ENCODE results near the gene ZCCHC7. TPM values are rescaled to one million over a fixed set of nuclear protein-coding genes. Genes with fewer than 3 reads are reported as not detected.

The ZCCHC7 gene
- polyA plus RNA-seq, 2 of the 4 experiments (the other 2 are of a cell fraction), result 15.7 to 30.0 TPM

DNA sequence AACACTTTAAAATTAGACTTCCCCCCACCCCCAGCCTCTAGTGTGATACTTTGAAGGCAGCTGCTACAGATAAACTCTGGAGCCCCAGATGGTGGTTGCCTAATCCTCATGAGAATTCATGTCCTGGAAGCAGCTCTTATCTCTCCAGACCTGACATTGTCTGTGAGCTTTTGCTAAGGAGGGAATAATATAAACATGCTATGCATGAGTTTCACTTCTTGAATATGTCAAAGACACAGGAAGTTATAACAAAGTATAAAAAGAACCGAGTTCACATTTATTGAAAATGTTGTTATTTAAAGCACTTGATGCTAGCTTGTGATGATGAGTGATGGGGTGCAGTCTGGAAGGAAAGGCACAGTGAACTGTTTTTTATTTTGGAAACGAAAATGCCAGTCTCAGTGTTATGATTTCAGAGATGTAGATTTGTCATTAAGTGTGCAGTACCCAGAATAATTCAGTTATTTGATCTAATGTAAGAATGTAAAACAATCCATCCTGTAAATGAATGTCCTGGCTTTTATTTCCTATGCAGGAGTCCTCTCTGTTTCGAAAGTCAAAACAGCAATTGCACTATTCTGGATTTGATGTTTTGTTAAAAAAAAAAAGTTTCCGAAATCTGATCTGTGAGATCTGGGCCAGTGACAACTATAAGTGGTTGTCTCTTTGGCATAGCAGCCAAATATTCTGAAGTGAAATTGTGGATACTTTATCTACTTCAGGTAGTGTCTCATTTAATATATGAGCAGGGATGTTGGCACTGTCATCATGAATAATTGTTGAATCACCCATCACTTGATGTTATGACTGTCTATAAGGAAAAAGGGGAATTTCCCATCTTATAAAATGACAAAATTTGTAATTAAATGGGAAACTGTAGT, 77.0 kb downstream of the ZCCHC7 start:
- ChIA-PET CTCF (interaction anchor here (1.0 to 1.5 kb wide), 4 partner anchors 12 to 324 kb away, joined by 3 to 4 read pairs (median 4); no protein-coding TSS in a partner anchor), POLR2A (no interaction called here)
- DNase-seq (ENCODE audit: low read depth in 1 of 2, low spot score in 1 of 2) (no peak), ATAC-seq (0 out of 6 replicates have a peak, but pooled peaks of 1 of the 2 experiments have one; percentile 13), FAIRE-seq (no peak)
- 52% methylated on average over 4 of the region's 4 CpGs for WGBS (ENCODE audit: missing lambda C conversion rate)
- no peak overlapping the region for H3K4me3 ChIP-seq
- no peaks in the 10 kb centered on the region for H3K9me3 ChIP-seq
- H3K4me2 ChIP-seq, result peak overlapping the region; percentile 33
- H3K4me1 ChIP-seq, result peaks cover 22% of the 10 kb centered on the region
- H3K27ac ChIP-seq, result peak overlapping the region in 1 of 2 experiments; percentile 9; a peak in 2 of 6 replicates
- TF ChIP-seq ZNF302 (CRISPR knock-in tag; IDR thresholded peaks at IDR 0.05), result no peak
- no peak for TF ChIP-seq ZSCAN20 (CRISPR knock-in tag; IDR thresholded peaks at IDR 0.05)
- no peak for TF ChIP-seq POLR2AphosphoS2 (conservative IDR thresholded peaks at IDR 0.05; ENCODE audit: low read length)
- no peak for TF ChIP-seq FOSL2 (IDR thresholded peaks at IDR 0.05)
- peak; percentile 50 for TF ChIP-seq FOSL2 (CRISPR knock-in tag; IDR thresholded peaks at IDR 0.05)
- TF ChIP-seq, protein P1, sequence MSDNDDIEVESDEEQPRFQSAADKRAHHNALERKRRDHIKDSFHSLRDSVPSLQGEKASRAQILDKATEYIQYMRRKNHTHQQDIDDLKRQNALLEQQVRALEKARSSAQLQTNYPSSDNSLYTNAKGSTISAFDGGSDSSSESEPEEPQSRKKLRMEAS (IDR thresholded peaks at IDR 0.05), result no peak

DNA sequence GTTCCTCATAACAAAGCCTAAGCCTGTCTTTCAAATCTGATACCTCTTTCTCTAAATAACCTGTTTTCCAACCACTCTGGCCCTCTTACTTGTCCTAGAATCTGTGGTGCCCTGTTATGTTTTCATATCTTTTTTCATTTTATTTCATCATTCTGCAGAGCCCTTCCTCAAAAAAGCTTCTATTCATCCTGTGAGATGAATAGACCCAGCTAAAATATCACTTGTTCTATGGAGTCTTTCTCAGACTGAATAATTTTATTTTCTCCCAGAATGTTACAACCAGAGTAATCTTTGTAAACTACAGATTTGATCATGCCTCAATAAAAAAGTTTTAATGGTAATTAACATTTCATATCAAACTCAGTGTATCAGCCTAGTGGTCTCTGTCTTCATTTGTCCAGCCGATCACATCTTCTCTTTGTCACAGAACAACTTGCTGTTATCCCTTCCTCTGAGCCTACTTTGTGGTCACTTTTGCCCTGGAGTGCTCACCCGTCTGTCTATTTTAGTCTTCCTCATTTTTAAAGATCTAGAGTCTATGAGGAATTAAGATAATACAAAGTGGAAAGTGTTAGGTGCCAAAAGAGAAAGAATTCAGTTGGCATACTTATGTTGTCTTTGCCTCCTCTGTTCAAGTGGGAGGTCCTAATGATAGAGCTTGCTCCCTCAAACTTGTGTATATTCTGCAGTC, 77.8 kb downstream of the ZCCHC7 start:
- CTCF ChIA-PET, result interaction anchor here (1.3 to 1.5 kb wide), 2 partner anchors 22 to 62 kb away, joined by 3 read pairs; no protein-coding TSS in a partner anchor
- H3K4me3 ChIP-seq, result no peak overlapping the region
- FAIRE-seq (no peak), ATAC-seq (no peak), DNase-seq (ENCODE audit: low read depth in 1 of 2, low spot score in 1 of 2) (no peak)
- WGBS (ENCODE audit: missing lambda C conversion rate), result 78% methylated on average over 2 of the region's 2 CpGs
- POLR2A ChIA-PET, result no interaction called here
- H3K27ac ChIP-seq, result no peak overlapping the region
- TF ChIP-seq TFCP2L1 (CRISPR knock-in tag; IDR thresholded peaks at IDR 0.05) (no peak), ZSCAN20 (CRISPR knock-in tag; IDR thresholded peaks at IDR 0.05) (no peak)
- H3K4me2 ChIP-seq, result peak overlapping the region; percentile 33; the same call in 2 of the 3 replicates
- H3K4me1 ChIP-seq, result peaks cover 22% of the 10 kb centered on the region
- H3K9me3 ChIP-seq, result peaks cover under 1% of the 10 kb centered on the region; the same call in 1 of the 3 replicates

DNA sequence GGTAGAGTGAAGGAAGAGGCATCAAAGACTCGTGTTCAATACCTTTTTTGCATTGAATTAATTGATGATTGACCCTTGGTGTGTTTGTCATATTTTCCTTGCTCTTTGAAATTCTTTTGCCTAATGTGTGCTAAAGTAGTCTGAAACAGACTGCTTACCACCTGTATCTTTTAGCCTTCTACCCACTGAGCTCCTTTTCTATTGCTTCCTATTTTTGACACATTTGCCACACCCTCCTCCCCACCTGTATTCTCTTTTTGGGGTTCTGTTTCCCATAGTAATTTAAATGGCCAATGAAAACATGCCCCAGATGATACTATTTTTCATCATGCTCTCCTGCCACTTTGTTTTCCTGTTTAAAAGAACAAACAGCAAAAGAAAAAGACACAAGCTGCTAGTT, 78.5 kb downstream of the ZCCHC7 start:
- H3K27ac ChIP-seq, result no peak overlapping the region
- FAIRE-seq (no peak), ATAC-seq (no peak), DNase-seq (ENCODE audit: low read depth in 1 of 2, low spot score in 1 of 2) (no peak)
- H3K4me2 ChIP-seq, result no peak overlapping the region
- WGBS (ENCODE audit: missing lambda C conversion rate), result 91% methylated on average over 1 of the region's 1 CpG
- CTCF ChIA-PET, result interaction anchor here (1.5 kb wide), 1 partner anchor 22 kb away, joined by 3 read pairs; no protein-coding TSS in a partner anchor
- no peak overlapping the region for H3K4me3 ChIP-seq
- POLR2A ChIA-PET, result no interaction called here
- H3K4me1 ChIP-seq, result peaks cover 22% of the 10 kb centered on the region
- peaks cover 6% of the 10 kb centered on the region; the same call in 1 of the 3 replicates for H3K9me3 ChIP-seq
- TF ChIP-seq, protein P2, sequence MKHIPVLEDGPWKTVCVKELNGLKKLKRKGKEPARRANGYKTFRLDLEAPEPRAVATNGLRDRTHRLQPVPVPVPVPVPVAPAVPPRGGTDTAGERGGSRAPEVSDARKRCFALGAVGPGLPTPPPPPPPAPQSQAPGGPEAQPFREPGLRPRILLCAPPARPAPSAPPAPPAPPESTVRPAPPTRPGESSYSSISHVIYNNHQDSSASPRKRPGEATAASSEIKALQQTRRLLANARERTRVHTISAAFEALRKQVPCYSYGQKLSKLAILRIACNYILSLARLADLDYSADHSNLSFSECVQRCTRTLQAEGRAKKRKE (CRISPR knock-in tag; IDR thresholded peaks at IDR 0.05; ENCODE audit: low read depth), result no peak
- TF ChIP-seq BHLHE40 (IDR thresholded peaks at IDR 0.05; ENCODE audit: low read depth, low read length), result no peak

DNA sequence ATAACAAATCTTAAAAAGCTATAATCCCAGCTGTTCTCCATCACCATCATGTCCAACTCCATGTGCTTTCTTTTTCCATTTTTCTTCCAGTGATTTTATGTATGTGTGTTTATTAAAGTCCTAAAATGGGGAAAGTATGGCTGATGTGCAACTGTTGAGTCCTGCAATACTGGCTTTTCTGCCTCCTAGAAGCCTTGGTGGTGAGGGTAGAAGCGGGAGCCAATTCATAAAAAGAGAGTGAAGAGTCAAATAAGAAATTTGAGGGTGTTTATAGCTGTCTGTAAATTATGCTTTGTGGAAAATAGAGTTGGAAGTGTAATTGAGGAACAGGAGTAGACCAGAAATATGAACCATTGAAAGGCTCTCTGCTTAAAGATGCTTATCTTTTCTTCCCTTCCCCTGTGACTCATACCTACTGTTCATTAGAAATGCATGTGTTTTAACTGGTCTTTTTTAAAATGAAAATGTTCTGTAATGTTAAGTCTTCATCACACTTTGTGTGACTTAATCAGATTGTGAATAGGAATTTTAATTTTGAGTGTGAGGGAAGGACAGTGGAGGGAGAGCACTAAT, 80.1 kb downstream of the ZCCHC7 start:
- 95% methylated on average over 1 of the region's 1 CpG for WGBS (ENCODE audit: missing lambda C conversion rate)
- FAIRE-seq (peak; percentile 43), DNase-seq (ENCODE audit: low read depth in 1 of 2, low spot score in 1 of 2) (no peak), ATAC-seq (no peak)
- ChIA-PET POLR2A (no interaction called here), CTCF (no interaction called here)
- no peak for TF ChIP-seq ZSCAN20 (CRISPR knock-in tag; IDR thresholded peaks at IDR 0.05)
- 0 out of 2 replicates have a peak, but pooled peaks have one; percentile 23 for TF ChIP-seq GATA3 (IDR thresholded peaks at IDR 0.05; ENCODE audit: borderline replicate concordance)
- Histone ChIP-seq H3K27ac (no peak overlapping the region), H3K4me3 (no peak overlapping the region), H3K4me2 (no peak overlapping the region), H3K4me1 (peaks cover 22% of the 10 kb centered on the region), H3K9me3 (peaks cover 8% of the 10 kb centered on the region; the same call in 1 of the 3 replicates)

DNA sequence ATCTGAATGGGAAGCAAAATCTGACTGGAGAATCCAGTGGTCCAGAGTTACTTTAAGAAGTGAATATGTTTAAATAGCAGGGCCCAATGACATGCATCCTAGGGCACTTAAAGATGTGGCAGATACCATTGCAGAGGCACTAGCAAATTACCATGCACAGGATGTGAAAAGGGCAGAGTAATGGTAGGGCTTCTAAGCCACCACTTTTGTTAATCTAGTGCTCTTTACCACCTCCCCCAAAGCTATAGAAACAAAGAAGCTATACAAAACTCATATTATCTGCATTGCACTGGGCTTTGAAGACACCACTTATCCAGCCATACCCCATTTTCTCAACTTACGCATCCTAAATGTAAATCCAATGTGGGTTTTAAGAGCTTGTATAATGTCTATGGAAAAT, 81.2 kb downstream of the ZCCHC7 start:
- Histone ChIP-seq H3K4me1 (peaks cover 20% of the 10 kb centered on the region), H3K4me2 (no peak overlapping the region), H3K27ac (no peak overlapping the region), H3K4me3 (no peak overlapping the region), H3K9me3 (peaks cover 8% of the 10 kb centered on the region; the same call in 1 of the 3 replicates)
- DNase-seq (ENCODE audit: low read depth in 1 of 2, low spot score in 1 of 2), result no peak
- 93% methylated on average over 1 of the region's 1 CpG for WGBS (ENCODE audit: missing lambda C conversion rate)
- POLR2A ChIA-PET, result no interaction called here
- CTCF ChIA-PET, result interaction anchor here (1.2 kb wide), 1 partner anchor 222 kb away, joined by 3 read pairs; no protein-coding TSS in a partner anchor
- no peak for ATAC-seq
- FAIRE-seq, result no peak
- TF ChIP-seq FOXS1 (CRISPR knock-in tag; IDR thresholded peaks at IDR 0.05), result no peak
- no peak for TF ChIP-seq JUNB (IDR thresholded peaks at IDR 0.05)
- TF ChIP-seq CBX8 (IDR thresholded peaks at IDR 0.05), result no peak
- TF ChIP-seq, protein P3, sequence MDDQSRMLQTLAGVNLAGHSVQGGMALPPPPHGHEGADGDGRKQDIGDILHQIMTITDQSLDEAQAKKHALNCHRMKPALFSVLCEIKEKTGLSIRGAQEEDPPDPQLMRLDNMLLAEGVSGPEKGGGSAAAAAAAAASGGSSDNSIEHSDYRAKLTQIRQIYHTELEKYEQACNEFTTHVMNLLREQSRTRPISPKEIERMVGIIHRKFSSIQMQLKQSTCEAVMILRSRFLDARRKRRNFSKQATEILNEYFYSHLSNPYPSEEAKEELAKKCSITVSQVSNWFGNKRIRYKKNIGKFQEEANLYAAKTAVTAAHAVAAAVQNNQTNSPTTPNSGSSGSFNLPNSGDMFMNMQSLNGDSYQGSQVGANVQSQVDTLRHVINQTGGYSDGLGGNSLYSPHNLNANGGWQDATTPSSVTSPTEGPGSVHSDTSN (IDR thresholded peaks at IDR 0.05), result no peak
- TF ChIP-seq POLR2A (IDR thresholded peaks at IDR 0.05; ENCODE audit: low read length), result no peak
- no peak for TF ChIP-seq FOSB (CRISPR knock-in tag; IDR thresholded peaks at IDR 0.05)
- TF ChIP-seq, protein P4, sequence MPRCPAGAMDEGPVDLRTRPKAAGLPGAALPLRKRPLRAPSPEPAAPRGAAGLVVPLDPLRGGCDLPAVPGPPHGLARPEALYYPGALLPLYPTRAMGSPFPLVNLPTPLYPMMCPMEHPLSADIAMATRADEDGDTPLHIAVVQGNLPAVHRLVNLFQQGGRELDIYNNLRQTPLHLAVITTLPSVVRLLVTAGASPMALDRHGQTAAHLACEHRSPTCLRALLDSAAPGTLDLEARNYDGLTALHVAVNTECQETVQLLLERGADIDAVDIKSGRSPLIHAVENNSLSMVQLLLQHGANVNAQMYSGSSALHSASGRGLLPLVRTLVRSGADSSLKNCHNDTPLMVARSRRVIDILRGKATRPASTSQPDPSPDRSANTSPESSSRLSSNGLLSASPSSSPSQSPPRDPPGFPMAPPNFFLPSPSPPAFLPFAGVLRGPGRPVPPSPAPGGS (IDR thresholded peaks at IDR 0.05), result no peak
- TF ChIP-seq MAZ (IDR thresholded peaks at IDR 0.05; ENCODE audit: borderline replicate concordance, low read depth, low read length), result no peak
- TF ChIP-seq, protein P5, sequence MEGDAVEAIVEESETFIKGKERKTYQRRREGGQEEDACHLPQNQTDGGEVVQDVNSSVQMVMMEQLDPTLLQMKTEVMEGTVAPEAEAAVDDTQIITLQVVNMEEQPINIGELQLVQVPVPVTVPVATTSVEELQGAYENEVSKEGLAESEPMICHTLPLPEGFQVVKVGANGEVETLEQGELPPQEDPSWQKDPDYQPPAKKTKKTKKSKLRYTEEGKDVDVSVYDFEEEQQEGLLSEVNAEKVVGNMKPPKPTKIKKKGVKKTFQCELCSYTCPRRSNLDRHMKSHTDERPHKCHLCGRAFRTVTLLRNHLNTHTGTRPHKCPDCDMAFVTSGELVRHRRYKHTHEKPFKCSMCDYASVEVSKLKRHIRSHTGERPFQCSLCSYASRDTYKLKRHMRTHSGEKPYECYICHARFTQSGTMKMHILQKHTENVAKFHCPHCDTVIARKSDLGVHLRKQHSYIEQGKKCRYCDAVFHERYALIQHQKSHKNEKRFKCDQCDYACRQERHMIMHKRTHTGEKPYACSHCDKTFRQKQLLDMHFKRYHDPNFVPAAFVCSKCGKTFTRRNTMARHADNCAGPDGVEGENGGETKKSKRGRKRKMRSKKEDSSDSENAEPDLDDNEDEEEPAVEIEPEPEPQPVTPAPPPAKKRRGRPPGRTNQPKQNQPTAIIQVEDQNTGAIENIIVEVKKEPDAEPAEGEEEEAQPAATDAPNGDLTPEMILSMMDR (IDR thresholded peaks at IDR 0.05), result no peak
